Daoy (cell line): Measurements from ENCODE around the gene CORO2A. TPM values are rescaled to one million over a fixed set of nuclear protein-coding genes. Genes with fewer than 3 reads are reported as not detected.
"Not testable (repeated sequence)": the region's sequence is repeated elsewhere in the genome, so short reads cannot be mapped to it uniquely, and the experiment has no call there.

Source experiments
- DNase-seq: peaks from one replicate; pipeline ENCODE4 v3.0.0-alpha.2; 2015; ENCODE audit warnings: low read depth
- total RNA-seq: library from RNA; depleted of rRNA; stranded (reverse); fragments of >200 nt; shearing (Covaris generic); gene quantifications from 2 replicates; pipeline ENCODE4 v1.2.3, GENCODE V29; 2014

CORO2A gene
- total RNA-seq, 1 experiment from 2014 or later = 1.8 TPM

- peak; percentile 38 for DNase-seq
Observed at GRCh38 chr9:98117984-98118639, 74.3 kb downstream of the CORO2A start.

DNA sequence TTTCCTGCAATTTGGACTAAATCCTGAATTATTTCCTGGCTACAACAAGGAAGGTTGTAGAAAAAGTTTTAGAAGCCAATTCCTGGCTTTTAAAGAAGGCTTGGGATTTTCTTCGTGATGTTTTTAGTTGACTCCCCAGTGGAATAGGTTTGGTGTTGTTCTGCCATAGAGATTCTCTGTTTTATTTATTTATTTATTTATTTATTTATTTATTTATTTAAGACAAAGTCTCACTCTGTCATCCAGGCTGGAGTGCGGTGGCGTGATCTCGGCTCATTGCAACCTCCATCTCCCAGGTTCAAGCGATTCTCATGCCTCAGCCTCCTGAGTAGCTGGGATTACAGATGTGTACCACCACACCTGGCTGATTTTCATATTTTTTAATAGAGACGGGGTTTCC, 75.3 kb downstream of the CORO2A start:
- not testable (repeated sequence) for DNase-seq

DNA sequence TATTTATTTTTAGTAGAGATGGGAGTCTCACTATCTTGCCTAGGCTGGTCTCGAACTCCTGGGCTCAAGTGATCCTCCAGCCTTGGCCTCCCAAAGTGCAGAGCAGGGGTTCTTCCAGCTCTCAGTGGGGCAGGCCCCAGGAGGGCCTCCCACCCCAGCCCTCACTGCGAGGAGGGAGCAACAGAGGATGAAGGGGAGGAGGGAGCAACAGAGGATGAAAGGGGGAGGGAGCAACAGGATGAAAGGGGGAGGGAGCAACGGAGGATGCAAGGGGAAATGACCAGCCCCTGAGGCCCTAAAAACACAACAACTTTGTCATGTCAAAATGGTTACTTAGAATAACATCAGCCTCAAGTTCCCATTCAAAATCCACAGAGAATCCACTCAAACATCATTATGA, 83.4 kb downstream of the CORO2A start:
- DNase-seq = no peak

GRCh38 chr9:98108531-98109031, 83.9 kb downstream of the CORO2A start:
- DNase-seq = no peak

GRCh38 chr9:98107926-98108325, 84.5 kb downstream of the CORO2A start:
- no peak for DNase-seq

DNA sequence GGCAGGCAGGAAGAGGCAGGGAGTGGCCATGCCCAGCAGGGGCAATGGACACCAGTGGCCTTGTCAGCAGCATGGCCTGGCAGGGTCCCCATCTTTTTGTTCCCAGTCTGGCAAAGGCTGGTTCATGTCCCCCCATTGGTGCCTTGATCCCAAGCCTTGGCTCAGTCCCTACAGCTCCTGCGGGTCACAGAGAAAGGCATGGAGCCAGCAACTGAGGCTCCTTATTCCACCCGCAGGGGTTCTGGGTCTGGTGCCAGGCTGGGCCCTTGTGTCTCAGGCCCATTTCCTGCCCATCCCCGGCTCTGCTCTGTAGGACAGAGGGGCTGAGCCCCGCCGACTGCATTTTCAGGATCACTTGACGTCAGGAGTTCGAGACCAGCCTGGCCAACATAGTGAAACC, 87.4 kb downstream of the CORO2A start:
- DNase-seq = no peak

GRCh38 chr9:98104445-98104881, 88.0 kb downstream of the CORO2A start:
- no peak for DNase-seq

- no peak for DNase-seq
Observed at GRCh38 chr9:98101868-98102273, 90.6 kb downstream of the CORO2A start.

- DNase-seq = no peak
Observed at GRCh38 chr9:98101416-98101815, 91.0 kb downstream of the CORO2A start.

- no peak for DNase-seq
Observed at GRCh38 chr9:98100456-98100855, 92.0 kb downstream of the CORO2A start.

GRCh38 chr9:98099898-98100297, 92.5 kb downstream of the CORO2A start:
- no peak for DNase-seq

- no peak for DNase-seq
Observed at GRCh38 chr9:98099346-98099745, 93.1 kb downstream of the CORO2A start.

GRCh38 chr9:98097836-98098235, 94.6 kb downstream of the CORO2A start:
- no peak for DNase-seq

DNA sequence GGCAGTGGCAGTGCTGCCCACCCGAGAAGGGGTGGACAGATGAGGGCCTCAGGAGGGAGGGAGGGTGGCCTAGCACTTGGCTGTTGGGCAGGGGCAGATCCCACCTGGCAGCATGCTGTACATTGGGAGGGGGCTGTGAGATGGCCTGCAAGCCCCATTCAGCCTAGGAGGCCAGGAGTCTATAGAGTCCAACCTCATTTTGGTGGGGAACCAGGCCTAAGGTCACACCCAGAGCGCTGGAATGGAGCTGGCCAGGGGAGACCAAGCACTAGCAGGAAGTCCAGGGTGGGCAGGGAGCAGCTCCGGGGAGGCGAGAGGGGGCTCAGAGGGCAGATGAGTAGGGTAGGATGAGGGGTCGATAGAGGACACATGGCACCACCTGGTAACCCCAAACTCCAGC, 96.3 kb downstream of the CORO2A start:
- no peak for DNase-seq

GRCh38 chr9:98095401-98095800, 97.0 kb downstream of the CORO2A start:
- no peak for DNase-seq

- DNase-seq = no peak
Observed at GRCh38 chr9:98094851-98095250, 97.6 kb downstream of the CORO2A start.

GRCh38 chr9:98094316-98094715, 98.1 kb downstream of the CORO2A start:
- DNase-seq = no peak

GRCh38 chr9:98092613-98092931, 99.9 kb downstream of the CORO2A start:
- no peak for DNase-seq

DNA sequence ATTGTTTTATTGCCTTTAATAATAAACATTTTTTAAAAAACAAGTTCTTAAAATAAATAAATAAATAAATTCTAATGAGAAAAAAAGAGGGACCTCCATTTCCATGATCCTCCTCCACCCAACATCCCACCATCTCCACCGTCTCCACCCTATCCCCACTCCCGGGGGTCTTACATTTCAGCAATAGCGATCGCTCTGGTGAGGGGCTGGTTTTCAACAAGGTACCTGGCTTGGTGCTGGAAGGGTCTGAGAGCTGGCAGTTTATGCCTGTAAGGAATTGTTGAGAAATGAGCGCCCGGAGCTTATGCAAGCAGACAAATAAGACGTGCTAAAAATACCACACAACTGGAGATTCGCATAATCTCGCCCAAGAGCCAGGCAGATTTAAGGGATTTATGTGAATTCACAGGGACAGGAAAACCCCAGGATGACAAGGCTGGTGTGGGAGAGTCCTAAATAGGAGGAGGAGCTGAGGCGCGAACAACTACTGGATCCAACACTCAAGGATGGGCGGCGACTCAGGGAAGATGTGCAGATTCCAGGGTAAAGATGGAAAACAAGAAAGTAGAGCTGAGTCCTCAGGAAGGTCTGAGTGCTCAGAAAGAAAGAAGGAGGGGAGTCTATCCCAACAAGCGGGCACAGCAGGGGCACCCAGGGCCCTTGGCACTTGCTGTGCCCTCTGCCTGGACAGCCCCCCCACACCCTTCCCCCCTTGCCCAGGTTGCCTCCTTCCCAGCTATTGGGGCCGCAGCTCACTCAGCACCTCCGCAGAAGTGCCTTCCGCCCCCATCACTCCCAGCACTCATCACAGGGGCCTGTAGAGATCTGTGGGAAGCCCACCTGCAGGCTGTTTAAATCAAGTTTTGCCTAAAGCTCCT, 100.5 kb downstream of the CORO2A start:
- no peak for DNase-seq

DNA sequence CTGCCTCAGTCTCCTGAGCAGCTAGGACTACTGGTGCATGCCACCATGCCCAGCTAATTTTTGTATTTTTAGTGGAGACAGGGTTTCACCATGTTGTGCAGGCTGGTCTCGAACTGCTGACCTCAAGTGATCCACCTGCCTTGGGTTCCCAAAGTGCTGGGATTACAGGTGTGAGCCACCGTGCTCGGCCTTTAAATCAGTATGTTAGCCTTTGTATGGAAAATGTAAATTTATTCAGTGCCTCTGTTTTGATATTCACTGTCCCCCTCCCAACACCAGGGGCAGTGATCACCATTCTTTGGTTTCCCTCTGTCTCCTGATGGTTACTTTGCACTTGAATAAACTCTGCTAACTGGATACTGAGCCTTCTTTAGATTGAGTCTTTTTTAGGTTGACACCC, 101.8 kb downstream of the CORO2A start:
- DNase-seq = not testable (repeated sequence)

DNA sequence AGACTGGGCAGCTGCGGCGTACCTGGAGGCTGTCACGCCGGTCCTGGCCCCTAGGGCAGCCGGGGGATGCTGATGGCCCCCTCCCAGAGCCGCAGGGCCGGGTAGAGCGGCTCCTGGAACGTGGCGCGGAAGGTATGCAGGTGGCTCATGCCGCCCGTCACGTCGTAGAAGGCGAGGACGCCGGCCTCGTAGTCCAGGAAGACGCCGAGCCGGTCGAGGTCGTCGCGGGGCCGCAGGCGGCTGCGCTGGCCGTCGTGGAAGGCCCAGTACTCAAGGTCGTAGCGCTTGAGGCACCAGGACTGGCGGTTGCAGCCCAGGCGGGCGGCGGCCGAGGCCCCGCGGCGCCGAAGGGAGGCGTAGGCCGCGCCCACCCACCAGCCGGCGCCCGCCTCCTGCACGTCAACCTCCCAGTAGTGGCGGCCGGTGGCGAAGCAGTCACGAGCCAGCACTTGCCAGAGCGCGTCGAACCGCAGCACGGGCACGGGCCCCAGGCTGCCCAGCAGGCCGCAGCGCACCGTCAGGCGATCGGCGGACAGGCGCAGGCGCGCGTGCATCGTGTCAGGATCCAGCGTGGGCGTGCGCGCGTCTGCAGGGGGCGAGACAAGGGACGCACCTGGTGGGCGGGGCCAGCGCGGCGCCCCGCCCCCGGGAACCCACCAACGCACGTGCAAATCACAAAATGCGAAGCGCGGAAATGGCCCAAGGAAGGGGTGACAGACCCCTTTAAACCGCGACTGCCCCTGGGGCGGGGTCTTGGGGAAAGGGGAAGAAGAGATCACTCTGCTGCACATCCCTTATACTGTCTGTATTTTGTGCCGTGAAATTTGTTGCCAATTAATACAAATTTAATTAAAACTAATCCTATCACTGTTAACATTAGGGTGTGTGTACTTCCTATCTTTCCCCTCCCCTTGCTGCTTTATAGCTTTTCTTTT, 104.8 kb downstream of the CORO2A start:
- no peak for DNase-seq

DNA sequence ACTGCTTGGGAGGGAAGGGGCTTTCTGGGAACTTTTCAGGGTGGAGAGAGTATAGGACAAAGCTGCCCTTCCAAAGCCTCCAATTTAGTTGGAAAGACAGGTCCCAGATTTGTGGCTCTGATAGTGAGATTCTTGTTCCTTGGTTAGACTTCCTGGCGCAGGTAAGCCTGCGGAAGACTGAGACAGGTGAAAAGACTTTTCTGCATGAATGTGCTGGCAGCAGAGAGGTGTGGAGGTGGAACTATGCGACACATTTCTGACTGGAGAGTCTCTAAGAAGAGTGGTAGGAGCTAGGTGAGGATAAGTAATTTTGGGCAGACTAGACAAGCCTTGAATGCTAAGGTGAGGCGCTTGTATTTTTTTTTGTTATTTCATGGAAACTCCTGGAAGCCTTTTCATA, 106.0 kb downstream of the CORO2A start:
- DNase-seq = no peak
